Right lobe of liver (tissue), 4 donors: ENCODE data around the gene TSPAN9.

ENCODE experiments used
- POLR2A ChIP-seq: fragments of 450-650 bp; IDR thresholded peaks from one replicate; pipeline ENCODE4 v1.6.1; 2017; ENCODE audit warnings: antibody characterized with exemption, mild to moderate bottlenecking
- TF ChIP-seq, protein P1 (sequence below), 4 donors: fragments of 200-600 bp in 3 of 4; fragments of 450-650 bp in 1 of 4; IDR thresholded peaks; one replicate each; pipeline versions ENCODE4 v1.5.1 to v1.8.0; 2016 to 2022; ENCODE audit warnings: antibody characterized with exemption in 4 of 4, mild to moderate bottlenecking in 2 of 4
- donor health status: DM: no; HTN: no; CAD: no.
- donor health status: DM: no; HTN: no; CAD: no.
- donor health status: DM: no; HTN: yes; CAD: no.

DNA sequence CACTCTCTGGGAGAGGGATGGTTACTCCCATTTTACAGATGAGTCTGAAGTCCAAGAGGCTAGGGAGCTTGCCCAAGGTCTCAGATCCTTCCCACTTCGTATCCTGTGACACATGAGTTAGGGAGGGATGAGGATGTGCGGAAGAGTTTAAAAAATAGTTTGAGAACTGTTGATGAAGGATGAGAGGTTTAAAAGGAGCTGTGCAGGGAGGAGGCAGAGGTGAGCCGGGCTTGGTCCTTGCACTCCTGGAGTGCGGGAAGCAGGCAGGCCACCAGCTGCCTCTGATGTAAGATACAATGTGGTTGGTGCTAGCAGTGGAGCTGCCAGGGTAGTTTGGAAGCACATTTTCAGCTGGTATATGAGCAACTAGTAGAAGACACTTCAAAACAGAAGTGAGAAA lies 46.5 kb downstream of the TSPAN9 start:
- TF ChIP-seq, protein P1, sequence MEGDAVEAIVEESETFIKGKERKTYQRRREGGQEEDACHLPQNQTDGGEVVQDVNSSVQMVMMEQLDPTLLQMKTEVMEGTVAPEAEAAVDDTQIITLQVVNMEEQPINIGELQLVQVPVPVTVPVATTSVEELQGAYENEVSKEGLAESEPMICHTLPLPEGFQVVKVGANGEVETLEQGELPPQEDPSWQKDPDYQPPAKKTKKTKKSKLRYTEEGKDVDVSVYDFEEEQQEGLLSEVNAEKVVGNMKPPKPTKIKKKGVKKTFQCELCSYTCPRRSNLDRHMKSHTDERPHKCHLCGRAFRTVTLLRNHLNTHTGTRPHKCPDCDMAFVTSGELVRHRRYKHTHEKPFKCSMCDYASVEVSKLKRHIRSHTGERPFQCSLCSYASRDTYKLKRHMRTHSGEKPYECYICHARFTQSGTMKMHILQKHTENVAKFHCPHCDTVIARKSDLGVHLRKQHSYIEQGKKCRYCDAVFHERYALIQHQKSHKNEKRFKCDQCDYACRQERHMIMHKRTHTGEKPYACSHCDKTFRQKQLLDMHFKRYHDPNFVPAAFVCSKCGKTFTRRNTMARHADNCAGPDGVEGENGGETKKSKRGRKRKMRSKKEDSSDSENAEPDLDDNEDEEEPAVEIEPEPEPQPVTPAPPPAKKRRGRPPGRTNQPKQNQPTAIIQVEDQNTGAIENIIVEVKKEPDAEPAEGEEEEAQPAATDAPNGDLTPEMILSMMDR (IDR thresholded peaks at IDR 0.05), result no peak
- no peak for TF ChIP-seq POLR2A
